WERI-Rb-1 (cell line): Measurements from ENCODE around the gene ANXA10.

ENCODE experiments used
- DNase-seq: peaks from one replicate; pipeline ENCODE4 v3.0.0-alpha.2; 2020
- H3K27ac ChIP-seq: fragments of 250-450 bp; sonication (Bioruptor Pico); 2 replicates; pipeline ENCODE4 v1.5.1; 2020; ENCODE audit warnings: mild to moderate bottlenecking, moderate library complexity
- H3K27me3 ChIP-seq: fragments of 250-450 bp; sonication (Bioruptor Pico); 2 replicates; pipeline ENCODE4 v1.5.1; 2021; ENCODE audit warnings: mild to moderate bottlenecking, low read depth, moderate library complexity; ENCODE audit not compliant: insufficient read depth, severe bottlenecking
- H3K36me3 ChIP-seq: fragments of 250-450 bp; sonication (Bioruptor Pico); 2 replicates; pipeline ENCODE4 v1.5.1; 2020; ENCODE audit warnings: mild to moderate bottlenecking, moderate library complexity
- H3K4me3 ChIP-seq: 2 replicates; pipeline ENCODE4 v1.5.1; 2011; ENCODE audit warnings: low read depth, mild to moderate bottlenecking, control low read depth, low read length
- H3K9me3 ChIP-seq: fragments of 250-450 bp; sonication (Bioruptor Pico); 2 replicates; pipeline ENCODE4 v1.5.1; 2021; ENCODE audit warnings: mild to moderate bottlenecking, moderate library complexity; ENCODE audit not compliant: severe bottlenecking
- TF ChIP-seq, protein P1 (sequence below): IDR thresholded peaks from 2 replicates; pipeline ENCODE4 v1.5.1; 2011; ENCODE audit warnings: low read depth, mild to moderate bottlenecking, control low read depth, inconsistent platforms, low read length

Gene ANXA10

DNA sequence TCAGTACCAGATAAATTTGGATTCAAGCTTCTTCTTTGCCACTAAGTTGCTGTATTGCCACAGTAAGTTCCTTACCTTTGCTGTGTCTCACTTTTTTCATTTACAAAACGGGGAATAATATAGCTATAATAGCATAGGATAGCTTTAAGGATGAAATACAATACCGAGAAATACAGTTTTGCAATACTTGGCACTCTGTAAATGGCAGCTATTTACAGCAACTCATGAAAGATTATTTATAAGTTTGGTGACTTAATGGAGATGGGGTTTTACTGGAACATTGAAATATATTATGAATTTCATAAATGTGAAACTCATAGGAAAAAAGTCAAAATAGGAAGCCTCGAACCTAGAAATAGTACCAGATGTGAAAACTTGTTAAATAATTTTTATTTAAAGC, 27.6 kb downstream of the ANXA10 start:
- no peaks in the 10 kb centered on the region for H3K9me3 ChIP-seq
- H3K36me3 ChIP-seq: no peaks in the 10 kb centered on the region
- DNase-seq: no peak
- no peak overlapping the region for H3K27ac ChIP-seq
- no peak overlapping the region for H3K4me3 ChIP-seq
- TF ChIP-seq, protein P1, sequence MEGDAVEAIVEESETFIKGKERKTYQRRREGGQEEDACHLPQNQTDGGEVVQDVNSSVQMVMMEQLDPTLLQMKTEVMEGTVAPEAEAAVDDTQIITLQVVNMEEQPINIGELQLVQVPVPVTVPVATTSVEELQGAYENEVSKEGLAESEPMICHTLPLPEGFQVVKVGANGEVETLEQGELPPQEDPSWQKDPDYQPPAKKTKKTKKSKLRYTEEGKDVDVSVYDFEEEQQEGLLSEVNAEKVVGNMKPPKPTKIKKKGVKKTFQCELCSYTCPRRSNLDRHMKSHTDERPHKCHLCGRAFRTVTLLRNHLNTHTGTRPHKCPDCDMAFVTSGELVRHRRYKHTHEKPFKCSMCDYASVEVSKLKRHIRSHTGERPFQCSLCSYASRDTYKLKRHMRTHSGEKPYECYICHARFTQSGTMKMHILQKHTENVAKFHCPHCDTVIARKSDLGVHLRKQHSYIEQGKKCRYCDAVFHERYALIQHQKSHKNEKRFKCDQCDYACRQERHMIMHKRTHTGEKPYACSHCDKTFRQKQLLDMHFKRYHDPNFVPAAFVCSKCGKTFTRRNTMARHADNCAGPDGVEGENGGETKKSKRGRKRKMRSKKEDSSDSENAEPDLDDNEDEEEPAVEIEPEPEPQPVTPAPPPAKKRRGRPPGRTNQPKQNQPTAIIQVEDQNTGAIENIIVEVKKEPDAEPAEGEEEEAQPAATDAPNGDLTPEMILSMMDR: no peak
- H3K27me3 ChIP-seq: no peaks in the 10 kb centered on the region

DNA sequence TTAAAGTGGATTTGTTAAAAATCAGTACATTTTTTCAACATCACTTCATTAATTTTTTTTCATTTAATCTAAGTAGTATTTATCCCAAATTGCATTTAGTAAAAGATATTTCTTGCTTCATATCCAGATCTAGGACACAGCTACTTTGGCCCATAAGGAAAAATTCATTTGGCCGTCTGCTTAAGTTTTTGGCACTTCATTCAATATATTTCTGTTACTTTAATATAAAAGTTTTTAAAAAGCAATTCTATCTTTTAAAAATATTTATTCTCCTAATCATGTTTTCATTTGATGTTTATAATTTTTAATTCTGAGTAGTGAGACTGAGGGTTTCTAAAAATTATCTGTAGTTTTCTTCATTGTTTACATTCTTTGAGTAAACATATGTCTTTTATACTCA, 28.5 kb downstream of the ANXA10 start:
- TF ChIP-seq, protein P1: no peak
- Histone ChIP-seq H3K27ac (no peak overlapping the region), H3K27me3 (no peaks in the 10 kb centered on the region), H3K36me3 (no peaks in the 10 kb centered on the region), H3K4me3 (no peak overlapping the region), H3K9me3 (no peaks in the 10 kb centered on the region)
- DNase-seq: no peak

DNA sequence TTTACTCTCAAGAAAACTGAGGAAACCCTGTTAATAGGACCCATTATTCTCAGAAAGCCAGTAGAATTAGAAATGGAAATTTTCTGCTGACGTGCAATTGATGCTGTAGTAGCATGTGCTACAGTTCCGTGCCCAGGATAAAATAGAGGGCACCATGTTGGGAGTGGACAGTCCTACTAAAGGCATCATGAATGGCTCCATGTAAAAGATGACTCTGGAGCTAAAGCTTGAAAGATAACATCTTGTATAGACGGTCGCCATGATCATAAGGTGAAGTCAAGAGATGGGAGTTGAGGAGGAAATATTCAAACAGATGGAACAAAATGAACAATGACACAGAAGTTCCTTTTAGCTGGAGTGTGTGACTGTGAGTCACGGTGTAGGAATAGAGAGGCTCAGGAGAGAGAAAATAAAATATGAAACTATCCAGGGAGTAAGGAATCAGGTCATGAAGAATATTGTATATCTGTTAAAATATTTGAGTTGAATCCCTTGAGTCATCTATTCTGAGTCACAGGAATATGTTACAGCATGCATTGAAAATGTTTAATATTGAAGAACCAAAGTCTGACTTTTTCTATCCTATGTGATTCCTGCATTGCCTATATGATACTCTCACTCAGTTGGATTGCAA, 31.8 kb downstream of the ANXA10 start:
- no peaks in the 10 kb centered on the region for H3K36me3 ChIP-seq
- no peak for DNase-seq
- H3K4me3 ChIP-seq: no peak overlapping the region
- TF ChIP-seq, protein P1: no peak
- no peaks in the 10 kb centered on the region for H3K27me3 ChIP-seq
- H3K9me3 ChIP-seq: no peaks in the 10 kb centered on the region
- no peak overlapping the region for H3K27ac ChIP-seq

DNA sequence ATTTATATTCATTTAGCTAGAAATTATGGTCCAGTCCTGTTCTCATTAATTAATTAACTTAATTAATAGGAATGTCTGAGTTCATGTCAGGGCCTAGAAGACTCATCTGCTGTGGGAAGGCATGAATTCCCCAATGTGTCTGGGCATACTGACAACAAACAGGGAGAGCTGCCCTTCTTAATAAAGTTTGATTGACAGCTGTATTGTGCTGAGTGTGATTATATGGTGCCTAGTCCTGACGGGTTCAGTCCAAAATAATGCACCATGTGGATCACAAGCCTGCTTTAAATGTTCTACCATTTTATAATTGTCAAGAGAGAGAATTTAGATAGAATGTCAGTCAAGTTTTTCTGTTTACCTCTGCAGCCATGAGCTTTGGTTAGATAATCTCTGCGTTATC, 34.6 kb downstream of the ANXA10 start:
- no peak for DNase-seq
- Histone ChIP-seq H3K9me3 (no peaks in the 10 kb centered on the region), H3K27ac (no peak overlapping the region), H3K4me3 (no peak overlapping the region), H3K27me3 (no peaks in the 10 kb centered on the region), H3K36me3 (no peaks in the 10 kb centered on the region)
- TF ChIP-seq, protein P1: no peak

DNA sequence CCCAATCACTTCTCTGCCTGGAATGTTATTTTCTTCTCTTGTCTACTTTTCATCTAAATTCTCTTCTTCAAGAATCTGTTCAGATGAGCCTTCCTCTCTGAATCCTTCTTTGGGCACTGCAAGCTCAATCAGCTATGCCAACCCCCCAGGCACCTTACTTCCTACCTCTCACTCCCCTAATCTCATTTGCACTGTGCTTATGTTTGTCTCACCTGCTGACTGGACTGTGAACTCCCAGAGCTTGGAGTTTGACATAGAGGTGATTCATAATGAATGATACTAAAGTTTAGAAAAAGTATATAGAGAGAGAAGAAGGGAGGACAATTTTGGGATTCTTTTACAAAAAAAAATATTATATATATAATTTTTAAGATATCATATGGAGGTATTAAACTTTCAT, 36.3 kb downstream of the ANXA10 start:
- TF ChIP-seq, protein P1: no peak
- H3K27ac ChIP-seq: no peak overlapping the region
- no peak overlapping the region for H3K4me3 ChIP-seq

DNA sequence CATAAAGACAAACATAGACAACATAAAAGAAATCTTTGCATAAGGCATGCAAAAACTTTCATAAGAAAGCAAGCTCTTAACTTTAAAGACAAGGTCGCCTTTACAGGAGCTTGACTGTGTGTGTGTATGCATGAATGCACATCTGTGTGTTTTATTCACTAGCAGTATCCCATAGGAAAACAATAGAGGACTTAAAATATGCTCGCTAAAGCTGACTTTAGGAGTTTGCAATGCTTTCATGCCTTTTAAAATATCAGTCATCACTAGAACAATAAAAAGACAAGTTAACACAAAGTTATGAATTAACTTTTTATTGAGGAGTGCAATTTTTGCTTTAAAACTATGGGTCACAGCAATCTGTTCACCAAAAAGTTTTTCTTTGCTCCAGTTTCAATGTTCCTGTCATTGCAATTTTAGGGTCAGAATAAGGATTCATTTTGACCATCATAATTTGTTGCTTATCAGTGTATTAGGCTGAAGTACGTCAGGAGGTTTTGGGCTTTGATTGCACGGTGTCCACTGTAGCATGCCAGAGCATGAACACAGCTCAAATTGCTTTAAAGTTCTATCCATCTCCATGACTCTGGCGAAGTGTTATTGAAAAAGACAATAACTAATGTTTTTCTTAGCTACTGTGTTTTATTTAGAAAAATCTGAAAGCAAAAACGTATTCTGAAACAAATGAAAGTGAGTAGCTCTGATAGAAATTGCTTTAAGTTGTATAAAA, 36.9 kb downstream of the ANXA10 start:
- Histone ChIP-seq H3K4me3 (no peak overlapping the region), H3K27ac (no peak overlapping the region), H3K9me3 (no peaks in the 10 kb centered on the region), H3K27me3 (no peaks in the 10 kb centered on the region), H3K36me3 (no peaks in the 10 kb centered on the region)
- TF ChIP-seq, protein P1: no peak
- DNase-seq: no peak

More for the DNA sequence above, 36.3 kb downstream of the ANXA10 start:
- no peak for DNase-seq
- no peaks in the 10 kb centered on the region for H3K36me3 ChIP-seq
- no peaks in the 10 kb centered on the region for H3K9me3 ChIP-seq
- H3K27me3 ChIP-seq: no peaks in the 10 kb centered on the region
